ENCODE data around the gene CORO2B.

DNA sequence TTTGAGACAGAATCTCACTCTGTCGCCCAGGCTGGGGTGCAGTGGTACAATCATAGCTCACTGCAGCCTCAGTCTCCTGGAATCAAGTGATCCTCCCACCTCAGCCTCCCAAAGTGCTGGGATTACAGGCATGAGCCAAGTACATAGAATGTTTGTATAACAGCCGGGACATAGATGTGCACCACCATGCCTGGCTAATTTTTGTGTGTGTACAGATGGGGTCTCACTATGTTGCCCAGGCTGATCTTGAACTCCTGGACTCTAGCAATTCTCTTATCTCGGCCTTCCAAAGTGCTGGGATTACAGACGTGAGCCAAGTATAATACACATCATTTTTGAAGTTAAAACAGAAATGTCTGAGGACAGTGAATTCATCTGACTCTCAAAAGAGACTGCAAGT is 93.5 kb downstream of the CORO2B start:
- TF ChIP-seq, protein P1, sequence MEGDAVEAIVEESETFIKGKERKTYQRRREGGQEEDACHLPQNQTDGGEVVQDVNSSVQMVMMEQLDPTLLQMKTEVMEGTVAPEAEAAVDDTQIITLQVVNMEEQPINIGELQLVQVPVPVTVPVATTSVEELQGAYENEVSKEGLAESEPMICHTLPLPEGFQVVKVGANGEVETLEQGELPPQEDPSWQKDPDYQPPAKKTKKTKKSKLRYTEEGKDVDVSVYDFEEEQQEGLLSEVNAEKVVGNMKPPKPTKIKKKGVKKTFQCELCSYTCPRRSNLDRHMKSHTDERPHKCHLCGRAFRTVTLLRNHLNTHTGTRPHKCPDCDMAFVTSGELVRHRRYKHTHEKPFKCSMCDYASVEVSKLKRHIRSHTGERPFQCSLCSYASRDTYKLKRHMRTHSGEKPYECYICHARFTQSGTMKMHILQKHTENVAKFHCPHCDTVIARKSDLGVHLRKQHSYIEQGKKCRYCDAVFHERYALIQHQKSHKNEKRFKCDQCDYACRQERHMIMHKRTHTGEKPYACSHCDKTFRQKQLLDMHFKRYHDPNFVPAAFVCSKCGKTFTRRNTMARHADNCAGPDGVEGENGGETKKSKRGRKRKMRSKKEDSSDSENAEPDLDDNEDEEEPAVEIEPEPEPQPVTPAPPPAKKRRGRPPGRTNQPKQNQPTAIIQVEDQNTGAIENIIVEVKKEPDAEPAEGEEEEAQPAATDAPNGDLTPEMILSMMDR (IDR thresholded peaks at IDR 0.05), result no peak
- TF ChIP-seq EP300 (IDR thresholded peaks at IDR 0.05), result no peak

Data from ovary (tissue), 3 donors.